ENCODE results near the gene STAT5A.

- TF ChIP-seq, protein P1, sequence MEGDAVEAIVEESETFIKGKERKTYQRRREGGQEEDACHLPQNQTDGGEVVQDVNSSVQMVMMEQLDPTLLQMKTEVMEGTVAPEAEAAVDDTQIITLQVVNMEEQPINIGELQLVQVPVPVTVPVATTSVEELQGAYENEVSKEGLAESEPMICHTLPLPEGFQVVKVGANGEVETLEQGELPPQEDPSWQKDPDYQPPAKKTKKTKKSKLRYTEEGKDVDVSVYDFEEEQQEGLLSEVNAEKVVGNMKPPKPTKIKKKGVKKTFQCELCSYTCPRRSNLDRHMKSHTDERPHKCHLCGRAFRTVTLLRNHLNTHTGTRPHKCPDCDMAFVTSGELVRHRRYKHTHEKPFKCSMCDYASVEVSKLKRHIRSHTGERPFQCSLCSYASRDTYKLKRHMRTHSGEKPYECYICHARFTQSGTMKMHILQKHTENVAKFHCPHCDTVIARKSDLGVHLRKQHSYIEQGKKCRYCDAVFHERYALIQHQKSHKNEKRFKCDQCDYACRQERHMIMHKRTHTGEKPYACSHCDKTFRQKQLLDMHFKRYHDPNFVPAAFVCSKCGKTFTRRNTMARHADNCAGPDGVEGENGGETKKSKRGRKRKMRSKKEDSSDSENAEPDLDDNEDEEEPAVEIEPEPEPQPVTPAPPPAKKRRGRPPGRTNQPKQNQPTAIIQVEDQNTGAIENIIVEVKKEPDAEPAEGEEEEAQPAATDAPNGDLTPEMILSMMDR (optimal IDR thresholded peaks at IDR 0.05 in 1 of 3, IDR thresholded peaks at IDR 0.05 in 1 of 3, conservative IDR thresholded peaks at IDR 0.05 in 1 of 3; ENCODE audit: extremely low read depth in 1 of 3, insufficient read depth in 2 of 3, low read length in 3 of 3): peak in 1 of 3 experiments; percentile 16
- TF ChIP-seq EZH2 (IDR thresholded peaks at IDR 0.05; ENCODE audit: low read length): no peak
Measured at GRCh38 chr17:42334677-42335076, 46.4 kb downstream of the STAT5A start.
